Immature natural killer cell (primary cell): ENCODE measurements around the gene EPHB2. TPM values are rescaled to one million over a fixed set of nuclear protein-coding genes. Genes with fewer than 3 reads are reported as not detected.

ENCODE experiments used
- DNase-seq, 3 donors: peaks; one replicate each; pipeline ENCODE4 v3.0.0; 2022; ENCODE audit warnings: mixed read lengths in 1 of 3
- H3K27ac Mint-ChIP-seq, 6 donors: one replicate each; pipeline ENCODE4 v1.8.0; 2020; ENCODE audit warnings: mixed read lengths in 6 of 6, mild to moderate bottlenecking in 5 of 6, inconsistent platforms in 4 of 6, moderate library complexity in 3 of 6
- H3K27me3 Mint-ChIP-seq, 3 donors: one replicate each; pipeline ENCODE4 v1.8.0; 2020 to 2021; ENCODE audit warnings: low read depth in 3 of 3, mild to moderate bottlenecking in 3 of 3, mixed read lengths in 3 of 3, moderate library complexity in 3 of 3, inconsistent platforms in 1 of 3
- H3K36me3 Mint-ChIP-seq, 3 donors: one replicate each; pipeline ENCODE4 v1.8.0; 2020; ENCODE audit warnings: mixed read lengths in 3 of 3, inconsistent platforms in 2 of 3, mild to moderate bottlenecking in 2 of 3
- H3K4me1 Mint-ChIP-seq, 2 donors: one replicate each; pipeline ENCODE4 v1.8.0; 2020; ENCODE audit warnings: inconsistent platforms in 2 of 2, mild to moderate bottlenecking in 2 of 2, mixed read lengths in 2 of 2, moderate library complexity in 1 of 2
- H3K4me3 Mint-ChIP-seq, 5 donors: one replicate each; pipeline ENCODE4 v1.8.0; 2020; ENCODE audit warnings: mild to moderate bottlenecking in 5 of 5, mixed read lengths in 5 of 5, inconsistent platforms in 3 of 5, moderate library complexity in 3 of 5
- H3K9me3 Mint-ChIP-seq, 6 donors: one replicate each; pipeline ENCODE4 v1.8.0; 2020; ENCODE audit warnings: mild to moderate bottlenecking in 6 of 6, mixed read lengths in 6 of 6, inconsistent platforms in 4 of 6, moderate library complexity in 3 of 6
- polyA plus RNA-seq, 3 donors: library from polyadenylated mRNA; unstranded; fragments of 300-500 nt; fragmentation: Illumina TruSeq; gene quantifications; one replicate each; pipeline ENCODE4 v1.2.3, GENCODE V29; 2021

EPHB2 gene
- polyA plus RNA-seq, 3 donors from 2014 or later = not detected

DNA sequence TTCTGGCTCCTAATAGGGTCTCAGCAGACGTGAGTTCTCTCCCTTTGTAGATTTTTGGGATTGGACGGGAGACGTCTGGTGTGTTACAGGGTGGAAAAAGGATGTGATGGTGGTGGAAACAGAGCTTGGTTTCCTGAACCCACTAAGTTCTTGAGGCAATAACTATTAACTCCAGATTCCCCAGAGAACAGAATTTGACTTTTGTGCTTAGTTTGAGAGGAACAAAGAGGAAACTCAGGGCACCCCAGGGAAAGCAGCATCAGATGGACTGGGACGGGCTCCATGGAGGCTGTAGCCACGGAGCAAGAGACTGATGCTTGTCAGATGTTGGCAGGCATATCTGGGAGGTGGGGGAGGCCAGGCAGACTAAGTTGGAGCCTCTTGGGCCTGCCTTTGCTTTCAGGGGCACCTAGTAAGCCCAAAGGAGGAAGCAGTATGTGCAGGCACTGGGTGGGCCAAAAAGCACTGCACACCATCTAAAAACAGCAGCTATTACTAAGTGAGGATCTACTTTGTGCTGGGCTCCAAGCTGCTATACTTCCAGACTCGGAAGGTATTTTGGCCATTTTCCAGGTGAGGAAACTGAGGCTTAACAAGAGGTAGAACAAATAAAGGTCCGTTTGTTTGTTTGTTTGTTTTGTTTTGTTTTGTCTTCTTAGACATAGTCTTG, 66.9 kb downstream of the EPHB2 start:
- Mint-ChIP-seq H3K9me3 (no peaks in the 10 kb centered on the region), H3K4me3 (no peak overlapping the region), H3K36me3 (no peaks in the 10 kb centered on the region), H3K27ac (no peak overlapping the region), H3K27me3 (peaks cover 0 to 6% (median 0%) of the 10 kb centered on the region in 3 donors), H3K4me1 (no peaks in the 10 kb centered on the region)
- DNase-seq = no peak

DNA sequence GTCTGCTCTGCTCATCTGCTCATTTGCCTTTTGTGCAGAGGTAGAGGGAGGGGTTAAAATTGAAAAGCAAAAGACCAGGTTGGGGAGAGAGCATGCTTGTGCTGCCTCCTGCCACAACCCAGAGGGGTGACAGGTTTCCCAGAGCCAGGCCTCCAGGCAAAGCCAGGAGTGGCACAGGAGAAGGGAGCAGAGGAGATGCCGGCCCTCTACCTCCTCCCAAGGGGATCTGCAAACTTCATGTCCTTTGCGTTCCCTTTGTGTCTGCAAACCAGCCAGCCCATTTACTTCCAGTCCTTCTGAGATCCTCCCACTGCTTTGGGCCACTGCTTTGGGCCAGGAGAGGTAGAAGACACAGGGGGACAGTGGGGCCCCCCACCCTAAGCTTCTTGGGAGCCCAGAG, 67.8 kb downstream of the EPHB2 start:
- Mint-ChIP-seq H3K9me3 (no peaks in the 10 kb centered on the region), H3K27me3 (peaks cover 0 to 6% (median 0%) of the 10 kb centered on the region in 3 donors), H3K36me3 (no peaks in the 10 kb centered on the region), H3K4me1 (no peaks in the 10 kb centered on the region), H3K4me3 (no peak overlapping the region), H3K27ac (no peak overlapping the region)
- no peak for DNase-seq

DNA sequence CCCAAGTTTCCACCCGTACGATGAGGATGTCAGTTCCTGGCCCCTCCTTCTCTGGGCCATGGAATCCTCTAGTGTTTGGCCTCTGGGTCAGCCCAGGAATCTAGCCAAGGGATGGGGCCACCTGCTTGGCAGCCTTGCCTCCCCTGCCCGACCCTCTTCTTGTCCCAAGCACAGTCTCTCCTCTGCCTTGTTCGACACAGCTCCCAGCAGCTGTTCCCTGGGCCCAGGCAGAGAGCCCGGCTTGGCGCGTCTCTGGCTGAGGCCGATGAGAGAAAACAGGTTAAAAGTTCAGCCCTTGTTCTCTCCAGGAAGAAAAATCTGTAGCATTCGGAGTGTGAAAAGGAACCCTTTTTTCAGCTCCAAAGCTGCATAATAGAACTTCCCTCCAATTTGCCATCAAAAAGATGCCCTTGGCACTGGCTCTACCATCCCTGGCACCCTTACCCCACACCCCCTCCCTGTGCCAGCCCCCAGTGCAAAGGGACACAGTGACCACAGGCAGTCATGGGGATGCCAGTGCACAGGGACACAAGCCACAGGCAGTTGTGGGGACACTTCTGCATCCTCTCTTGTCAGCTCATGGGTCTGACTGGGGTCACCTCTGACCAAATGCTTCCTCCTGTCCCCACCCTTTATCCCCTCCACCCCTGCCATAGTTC, 68.4 kb downstream of the EPHB2 start:
- no peak overlapping the region for H3K27ac Mint-ChIP-seq
- no peak overlapping the region for H3K4me3 Mint-ChIP-seq
- peaks cover 0 to 6% (median 0%) of the 10 kb centered on the region in 3 donors for H3K27me3 Mint-ChIP-seq
- no peaks in the 10 kb centered on the region for H3K9me3 Mint-ChIP-seq
- DNase-seq = no peak
- H3K36me3 Mint-ChIP-seq = no peaks in the 10 kb centered on the region
- no peaks in the 10 kb centered on the region for H3K4me1 Mint-ChIP-seq

DNA sequence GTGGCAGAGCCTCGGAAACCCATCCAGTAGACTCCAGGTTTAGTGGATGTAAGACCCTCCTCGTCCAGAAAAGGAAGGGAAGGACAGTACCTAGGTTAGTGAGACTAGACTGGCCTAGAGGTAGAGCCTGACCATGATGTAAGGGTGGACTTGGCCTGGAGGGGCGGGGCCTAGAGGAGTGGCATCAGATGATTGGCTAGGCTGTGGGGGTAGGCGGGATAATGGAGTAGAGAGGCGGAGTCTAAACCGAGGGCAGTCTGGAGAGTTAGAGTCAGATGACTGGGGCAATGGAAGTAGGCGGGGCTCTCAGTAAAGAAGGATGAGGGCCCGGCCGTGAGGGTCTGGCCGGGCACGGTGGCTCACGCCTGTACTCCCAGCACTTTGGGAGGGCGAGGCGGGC, 70.1 kb downstream of the EPHB2 start:
- Mint-ChIP-seq H3K27ac (no peak overlapping the region), H3K4me3 (no peak overlapping the region), H3K36me3 (no peaks in the 10 kb centered on the region), H3K27me3 (peaks cover 0 to 6% (median 0%) of the 10 kb centered on the region in 3 donors), H3K9me3 (no peaks in the 10 kb centered on the region), H3K4me1 (no peaks in the 10 kb centered on the region)
- DNase-seq = no peak

DNA sequence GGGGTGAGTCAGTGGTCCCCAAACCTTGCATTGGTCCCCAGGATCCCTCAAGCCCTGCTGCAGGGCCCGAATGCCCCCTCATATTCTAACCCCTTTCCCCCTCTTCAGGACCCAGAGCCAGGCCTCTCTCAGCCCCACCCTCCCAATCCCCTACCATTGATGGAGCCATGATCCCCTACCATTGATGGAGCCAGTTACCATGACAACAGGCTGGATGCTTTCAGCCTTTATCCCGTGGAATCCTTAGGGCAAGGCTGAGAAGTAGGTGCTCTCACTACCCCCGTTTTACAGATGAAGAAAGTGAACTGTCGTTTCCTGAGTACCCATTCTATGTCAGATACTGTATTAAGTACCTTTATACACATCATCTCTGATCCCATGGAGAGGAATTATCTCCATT, 70.8 kb downstream of the EPHB2 start:
- Mint-ChIP-seq H3K27ac (no peak overlapping the region), H3K9me3 (no peaks in the 10 kb centered on the region), H3K36me3 (no peaks in the 10 kb centered on the region), H3K4me1 (no peaks in the 10 kb centered on the region), H3K27me3 (peaks cover 0 to 6% (median under 1%) of the 10 kb centered on the region in 3 donors), H3K4me3 (no peak overlapping the region)
- no peak for DNase-seq

DNA sequence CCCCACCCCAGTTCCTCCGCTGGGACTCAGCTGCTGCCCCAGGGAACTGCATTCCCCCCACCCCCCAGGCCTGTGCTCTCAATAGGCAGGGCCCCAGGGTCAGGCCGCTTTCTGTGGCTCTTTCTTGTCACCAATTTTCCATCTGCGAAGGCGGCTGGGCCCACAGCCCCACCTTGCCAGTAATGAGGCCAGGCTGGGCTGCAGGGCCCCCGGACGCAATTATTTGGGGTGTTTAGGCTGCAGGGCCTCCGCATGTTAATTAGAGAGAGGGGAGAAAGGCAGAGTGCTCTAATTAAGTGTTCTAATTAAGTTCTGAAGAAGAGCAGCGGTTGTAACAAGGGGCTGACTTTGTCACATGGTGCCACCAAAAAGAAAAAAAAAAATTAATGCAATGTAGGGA, 71.8 kb downstream of the EPHB2 start:
- no peak for DNase-seq
- Mint-ChIP-seq H3K36me3 (no peaks in the 10 kb centered on the region), H3K4me3 (no peak overlapping the region), H3K9me3 (no peaks in the 10 kb centered on the region), H3K27me3 (peaks cover 0 to 6% (median 2%) of the 10 kb centered on the region in 3 donors), H3K4me1 (no peaks in the 10 kb centered on the region), H3K27ac (no peak overlapping the region)

DNA sequence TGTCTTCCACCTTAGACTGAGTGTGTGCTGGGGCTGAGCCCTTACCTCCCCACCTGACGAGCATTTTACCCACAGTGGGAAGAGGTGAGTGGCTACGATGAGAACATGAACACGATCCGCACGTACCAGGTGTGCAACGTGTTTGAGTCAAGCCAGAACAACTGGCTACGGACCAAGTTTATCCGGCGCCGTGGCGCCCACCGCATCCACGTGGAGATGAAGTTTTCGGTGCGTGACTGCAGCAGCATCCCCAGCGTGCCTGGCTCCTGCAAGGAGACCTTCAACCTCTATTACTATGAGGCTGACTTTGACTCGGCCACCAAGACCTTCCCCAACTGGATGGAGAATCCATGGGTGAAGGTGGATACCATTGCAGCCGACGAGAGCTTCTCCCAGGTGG, 73.7 kb downstream of the EPHB2 start:
- H3K27me3 Mint-ChIP-seq = peaks cover 0 to 7% (median under 1%) of the 10 kb centered on the region in 3 donors
- H3K4me3 Mint-ChIP-seq = no peak overlapping the region
- no peaks in the 10 kb centered on the region for H3K9me3 Mint-ChIP-seq
- H3K4me1 Mint-ChIP-seq = no peaks in the 10 kb centered on the region
- no peak overlapping the region for H3K27ac Mint-ChIP-seq
- no peak for DNase-seq
- no peaks in the 10 kb centered on the region for H3K36me3 Mint-ChIP-seq

DNA sequence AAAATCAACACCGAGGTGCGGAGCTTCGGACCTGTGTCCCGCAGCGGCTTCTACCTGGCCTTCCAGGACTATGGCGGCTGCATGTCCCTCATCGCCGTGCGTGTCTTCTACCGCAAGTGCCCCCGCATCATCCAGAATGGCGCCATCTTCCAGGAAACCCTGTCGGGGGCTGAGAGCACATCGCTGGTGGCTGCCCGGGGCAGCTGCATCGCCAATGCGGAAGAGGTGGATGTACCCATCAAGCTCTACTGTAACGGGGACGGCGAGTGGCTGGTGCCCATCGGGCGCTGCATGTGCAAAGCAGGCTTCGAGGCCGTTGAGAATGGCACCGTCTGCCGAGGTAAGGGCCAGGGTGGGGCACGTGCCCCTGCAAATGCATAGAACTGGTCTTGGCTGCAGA, 74.1 kb downstream of the EPHB2 start:
- Mint-ChIP-seq H3K4me3 (no peak overlapping the region), H3K9me3 (no peaks in the 10 kb centered on the region), H3K36me3 (no peaks in the 10 kb centered on the region), H3K27ac (no peak overlapping the region), H3K27me3 (peaks cover 0 to 7% (median 2%) of the 10 kb centered on the region in 3 donors), H3K4me1 (no peaks in the 10 kb centered on the region)
- no peak for DNase-seq

DNA sequence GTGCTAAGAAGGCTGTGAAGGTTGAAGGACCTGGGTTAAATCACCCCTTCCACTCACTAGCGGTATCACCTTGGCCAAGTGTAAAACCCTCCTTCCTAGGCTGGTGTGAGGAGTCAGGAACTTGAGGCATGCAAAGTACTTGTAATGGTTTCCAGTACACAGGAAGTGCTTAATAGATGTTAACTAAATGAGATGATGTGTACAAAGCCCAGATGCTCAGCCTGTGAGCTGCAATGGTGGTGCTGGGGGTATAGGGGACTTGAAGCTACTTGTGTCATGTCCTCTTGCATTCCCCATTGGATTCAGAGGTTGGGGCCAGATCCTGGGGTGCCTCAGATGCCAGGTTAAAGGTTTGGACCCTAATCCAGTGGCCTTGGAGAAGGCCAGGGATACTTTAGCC, 75.5 kb downstream of the EPHB2 start:
- no peak overlapping the region for H3K27ac Mint-ChIP-seq
- H3K27me3 Mint-ChIP-seq = peaks cover 0 to 7% (median 2%) of the 10 kb centered on the region in 3 donors
- no peaks in the 10 kb centered on the region for H3K36me3 Mint-ChIP-seq
- DNase-seq = no peak
- H3K4me3 Mint-ChIP-seq = no peak overlapping the region
- H3K9me3 Mint-ChIP-seq = no peaks in the 10 kb centered on the region
- H3K4me1 Mint-ChIP-seq = no peaks in the 10 kb centered on the region

DNA sequence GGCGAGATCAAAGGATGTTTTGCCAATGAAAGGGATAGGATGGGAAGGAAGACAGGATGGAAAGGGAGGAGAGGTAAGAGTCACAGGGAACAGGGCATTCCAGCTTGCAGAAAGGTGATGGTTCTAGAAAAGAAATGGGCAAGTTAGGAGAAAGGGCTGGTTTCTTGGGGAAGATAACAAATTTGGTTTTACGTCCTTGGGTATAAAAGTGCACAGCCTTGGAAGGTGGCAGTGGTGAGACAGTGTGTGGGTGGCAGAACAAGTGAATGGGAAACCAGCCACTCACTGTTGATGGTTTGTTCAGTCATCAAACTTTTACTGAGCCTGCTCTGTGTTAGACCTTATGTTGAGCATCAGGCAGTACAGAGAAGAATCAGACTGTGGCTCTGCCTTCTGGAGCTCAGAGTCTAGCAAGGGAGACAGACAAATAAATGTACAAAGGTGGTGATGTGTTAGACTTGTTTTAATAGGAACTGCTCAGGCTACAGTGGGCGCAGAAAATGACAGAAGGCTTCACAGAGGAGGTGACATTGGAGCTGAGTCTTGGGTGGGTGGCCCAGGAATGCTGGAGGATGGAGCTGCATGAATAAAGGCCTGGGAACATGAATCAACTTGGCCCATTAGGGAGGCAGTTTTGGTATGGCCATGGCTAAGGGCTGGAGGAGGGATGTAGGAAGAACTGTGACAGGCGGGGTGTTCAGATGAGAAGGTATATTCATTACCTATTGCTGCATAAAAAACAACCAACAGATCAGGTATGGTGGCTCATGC, 76.3 kb downstream of the EPHB2 start:
- Mint-ChIP-seq H3K4me1 (no peaks in the 10 kb centered on the region), H3K36me3 (no peaks in the 10 kb centered on the region), H3K27me3 (peaks cover 0 to 7% (median 2%) of the 10 kb centered on the region in 3 donors), H3K4me3 (no peak overlapping the region), H3K9me3 (no peaks in the 10 kb centered on the region), H3K27ac (no peak overlapping the region)
- DNase-seq = no peak

DNA sequence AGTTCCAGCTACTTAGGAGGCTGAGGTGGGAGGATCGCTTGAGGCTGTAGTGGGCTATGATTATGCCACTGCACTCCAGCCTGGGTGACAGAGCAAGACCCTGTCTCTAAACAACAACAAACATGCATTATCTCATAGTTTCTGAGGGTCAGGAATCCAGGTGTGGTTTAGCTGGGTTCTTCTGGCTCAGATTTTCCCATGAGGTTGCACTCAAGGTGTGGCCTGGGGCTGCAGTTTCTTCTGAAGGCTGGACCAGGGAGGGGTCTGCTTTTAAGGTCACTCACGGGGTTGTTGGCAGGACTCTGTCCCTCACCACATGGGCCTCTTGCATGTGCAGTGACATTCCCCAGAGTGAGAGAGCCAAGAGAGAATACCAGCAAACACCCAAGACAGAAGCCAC, 77.0 kb downstream of the EPHB2 start:
- H3K36me3 Mint-ChIP-seq = no peaks in the 10 kb centered on the region
- no peak overlapping the region for H3K27ac Mint-ChIP-seq
- H3K27me3 Mint-ChIP-seq = peaks cover 0 to 7% (median 4%) of the 10 kb centered on the region in 3 donors
- H3K4me1 Mint-ChIP-seq = no peaks in the 10 kb centered on the region
- DNase-seq = no peak
- H3K4me3 Mint-ChIP-seq = no peak overlapping the region
- no peaks in the 10 kb centered on the region for H3K9me3 Mint-ChIP-seq

DNA sequence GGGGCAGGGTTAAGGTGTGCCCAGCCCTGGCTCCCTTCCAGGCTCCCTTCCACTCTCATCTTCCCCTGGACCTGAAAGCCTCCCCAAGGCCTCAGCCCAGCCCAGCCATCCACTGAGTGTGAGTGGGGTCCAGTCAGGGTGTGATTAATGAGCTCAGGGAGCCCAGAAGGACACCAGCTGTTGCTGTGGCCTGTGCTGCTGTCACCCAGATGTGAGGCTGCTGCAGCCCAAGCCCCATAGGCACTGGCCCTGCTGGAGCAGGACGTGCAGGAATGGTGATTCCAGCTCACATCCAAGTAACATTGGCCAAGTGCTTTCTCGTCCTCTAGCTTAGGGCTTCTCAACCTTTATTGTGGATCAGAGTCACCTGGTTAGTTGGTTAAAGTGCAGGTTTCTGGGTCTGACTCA, 77.6 kb downstream of the EPHB2 start:
- Mint-ChIP-seq H3K9me3 (no peaks in the 10 kb centered on the region), H3K4me3 (no peak overlapping the region), H3K36me3 (no peaks in the 10 kb centered on the region), H3K27me3 (peaks cover 0 to 7% (median 4%) of the 10 kb centered on the region in 3 donors), H3K27ac (no peak overlapping the region), H3K4me1 (no peaks in the 10 kb centered on the region)
- DNase-seq = no peak

DNA sequence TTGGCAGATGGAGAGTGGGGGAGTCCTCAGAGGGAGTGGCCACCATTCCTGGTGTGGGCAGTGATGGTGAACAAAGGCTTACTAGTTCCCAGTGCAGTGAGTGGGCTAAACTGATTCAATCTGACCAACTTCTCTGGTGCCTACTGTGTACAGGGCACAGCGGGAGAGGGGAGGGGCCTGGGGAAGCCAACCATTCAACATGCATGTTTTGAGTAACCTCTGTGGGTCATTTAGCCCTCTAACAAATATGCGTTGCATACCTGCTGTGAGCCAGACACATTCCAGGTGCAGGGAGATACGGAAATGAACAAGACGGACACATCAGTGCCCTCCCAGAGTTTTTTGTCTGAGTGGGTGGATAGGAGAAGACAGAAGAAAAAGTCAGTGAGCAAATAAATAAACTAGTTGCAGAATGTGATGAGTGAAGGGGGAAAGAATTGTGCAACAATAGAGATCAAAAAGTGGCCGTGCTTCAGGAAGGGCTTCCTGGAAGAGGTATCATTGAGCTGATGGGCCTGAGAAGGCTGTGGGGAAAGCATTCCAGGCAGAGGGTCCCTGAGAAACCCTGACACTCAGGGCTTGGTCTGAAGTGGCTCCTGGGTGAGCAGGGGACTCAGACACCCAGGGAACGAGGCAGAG, 78.8 kb downstream of the EPHB2 start:
- Mint-ChIP-seq H3K27ac (no peak overlapping the region), H3K36me3 (no peaks in the 10 kb centered on the region), H3K4me1 (no peaks in the 10 kb centered on the region), H3K4me3 (no peak overlapping the region), H3K27me3 (peaks cover 0 to 7% (median 4%) of the 10 kb centered on the region in 3 donors), H3K9me3 (no peaks in the 10 kb centered on the region)
- no peak for DNase-seq
